ENCODE data around the gene SLC29A3.

SLC29A3 gene

DNA sequence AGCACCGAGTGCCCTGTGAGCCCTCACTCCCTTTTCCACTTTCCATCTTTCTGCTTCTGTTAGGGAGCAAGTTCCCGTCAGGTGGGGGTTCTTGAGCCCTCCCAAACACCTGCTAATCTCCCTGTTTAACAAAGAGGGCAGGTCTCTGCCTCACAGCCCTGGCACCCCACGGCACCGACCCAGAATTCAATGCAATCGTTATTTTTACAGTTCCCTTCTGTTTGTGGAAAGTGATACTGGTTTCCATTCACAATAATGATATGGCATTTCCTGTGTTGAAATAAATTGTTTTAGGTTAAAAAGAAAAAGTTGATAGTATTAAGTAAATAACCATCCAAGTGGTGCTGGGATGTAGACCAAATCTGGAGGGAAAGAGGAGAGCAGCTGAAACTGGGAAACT is 38.8 kb upstream of the SLC29A3 start:
- TF ChIP-seq, protein P1, sequence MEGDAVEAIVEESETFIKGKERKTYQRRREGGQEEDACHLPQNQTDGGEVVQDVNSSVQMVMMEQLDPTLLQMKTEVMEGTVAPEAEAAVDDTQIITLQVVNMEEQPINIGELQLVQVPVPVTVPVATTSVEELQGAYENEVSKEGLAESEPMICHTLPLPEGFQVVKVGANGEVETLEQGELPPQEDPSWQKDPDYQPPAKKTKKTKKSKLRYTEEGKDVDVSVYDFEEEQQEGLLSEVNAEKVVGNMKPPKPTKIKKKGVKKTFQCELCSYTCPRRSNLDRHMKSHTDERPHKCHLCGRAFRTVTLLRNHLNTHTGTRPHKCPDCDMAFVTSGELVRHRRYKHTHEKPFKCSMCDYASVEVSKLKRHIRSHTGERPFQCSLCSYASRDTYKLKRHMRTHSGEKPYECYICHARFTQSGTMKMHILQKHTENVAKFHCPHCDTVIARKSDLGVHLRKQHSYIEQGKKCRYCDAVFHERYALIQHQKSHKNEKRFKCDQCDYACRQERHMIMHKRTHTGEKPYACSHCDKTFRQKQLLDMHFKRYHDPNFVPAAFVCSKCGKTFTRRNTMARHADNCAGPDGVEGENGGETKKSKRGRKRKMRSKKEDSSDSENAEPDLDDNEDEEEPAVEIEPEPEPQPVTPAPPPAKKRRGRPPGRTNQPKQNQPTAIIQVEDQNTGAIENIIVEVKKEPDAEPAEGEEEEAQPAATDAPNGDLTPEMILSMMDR (IDR thresholded peaks at IDR 0.05; ENCODE audit: low read depth, low read length), result no peak
- no peak for DNase-seq (ENCODE audit: extremely low read depth, low read depth)

DNA sequence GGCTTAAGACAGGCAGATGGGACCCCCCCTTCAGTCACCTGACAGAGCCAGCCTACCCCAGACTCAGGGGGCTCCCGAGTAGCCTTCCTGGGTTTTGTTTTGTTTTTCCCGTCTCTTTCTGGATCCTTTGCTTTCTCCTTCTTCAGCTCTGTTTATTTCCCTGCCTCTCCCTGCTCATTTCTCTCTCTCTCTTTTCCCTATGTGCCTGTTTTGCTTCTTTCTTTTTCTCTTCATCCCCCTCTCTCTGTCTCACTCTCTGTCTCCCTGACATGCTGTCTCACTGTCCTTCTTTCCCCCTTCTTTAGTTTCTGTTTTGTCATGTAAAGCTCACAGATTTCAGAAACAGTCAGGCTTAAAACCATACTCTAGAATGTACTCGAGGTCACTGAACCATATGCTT is 38.2 kb upstream of the SLC29A3 start:
- no peak for DNase-seq (ENCODE audit: extremely low read depth, low read depth)
- TF ChIP-seq, protein P1 (IDR thresholded peaks at IDR 0.05; ENCODE audit: low read depth, low read length), result no peak

DNA sequence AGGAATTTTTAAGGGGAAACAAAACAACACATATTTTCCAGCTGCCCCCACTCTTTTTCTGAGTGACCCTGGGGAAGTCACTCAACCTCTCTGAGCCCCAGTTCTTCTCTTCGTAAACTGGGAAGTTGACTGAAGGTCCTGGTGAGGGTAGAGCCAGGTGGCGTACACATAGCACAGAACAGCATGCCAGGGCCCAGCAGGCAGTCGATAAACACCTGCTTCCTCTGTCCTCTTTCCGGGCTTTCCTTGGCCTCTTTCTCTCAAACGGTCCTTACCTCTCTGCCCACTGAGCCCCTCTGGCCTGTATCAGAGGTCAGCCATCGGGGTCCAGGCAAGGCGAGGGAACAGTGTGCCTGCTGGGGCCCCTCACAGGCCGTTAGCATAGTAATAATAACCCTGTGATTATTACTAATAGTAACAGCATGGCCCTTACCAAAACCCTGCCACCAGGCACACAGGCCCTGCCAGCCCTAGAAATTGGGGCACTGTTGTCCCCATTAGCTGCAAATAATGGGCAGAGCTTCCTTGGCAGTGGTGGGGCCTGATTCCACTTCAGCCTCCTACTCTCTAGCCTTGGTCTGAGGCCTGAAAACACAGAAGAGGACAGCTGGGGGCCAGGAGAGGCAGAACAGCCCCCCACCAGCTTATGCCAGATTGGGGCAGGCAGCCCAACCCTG is 37.3 kb upstream of the SLC29A3 start:
- TF ChIP-seq, protein P1 (IDR thresholded peaks at IDR 0.05; ENCODE audit: low read depth, low read length), result no peak

DNA sequence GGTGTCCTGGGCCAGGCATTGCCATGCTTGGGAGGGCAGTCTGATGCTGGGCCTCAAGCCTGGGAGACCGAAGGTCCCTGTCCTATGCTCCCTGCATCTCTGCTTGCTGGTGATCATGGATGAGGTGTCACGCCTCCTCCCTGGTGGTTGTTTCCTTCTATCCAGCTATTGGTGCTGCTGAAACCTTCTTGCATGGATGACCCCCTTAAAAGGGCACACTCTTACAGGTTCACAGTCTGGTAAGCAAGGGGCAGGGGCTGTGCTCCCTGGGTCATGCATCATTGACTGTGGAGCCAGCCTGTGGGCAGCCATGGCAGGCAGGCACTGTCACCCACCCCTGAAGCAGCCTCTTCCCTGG is 36.8 kb upstream of the SLC29A3 start:
- no peak for DNase-seq (ENCODE audit: extremely low read depth, low read depth)
- TF ChIP-seq, protein P1 (IDR thresholded peaks at IDR 0.05; ENCODE audit: low read depth, low read length), result no peak

More for the DNA sequence above, 37.3 kb upstream of the SLC29A3 start:
- DNase-seq (ENCODE audit: extremely low read depth, low read depth), result no peak

DNA sequence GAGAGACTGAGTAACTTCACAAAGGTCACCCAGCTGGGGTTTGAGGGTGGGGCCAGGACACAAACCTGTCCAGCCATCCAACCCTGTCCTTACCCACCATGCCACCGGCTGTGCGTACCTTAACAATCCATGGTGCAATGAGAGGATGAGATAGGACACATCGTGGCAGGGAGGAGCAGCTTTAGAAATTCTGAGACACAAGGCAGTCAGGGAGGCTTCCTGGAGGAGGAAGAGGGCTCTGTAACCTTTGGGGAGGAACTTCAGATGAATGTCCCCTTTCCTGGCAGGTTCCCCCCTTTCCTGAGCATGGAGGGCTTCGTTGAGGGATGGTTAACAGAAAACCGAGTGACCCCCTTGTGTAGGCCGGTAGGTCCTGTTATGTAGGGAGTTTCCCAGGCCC is 35.6 kb upstream of the SLC29A3 start:
- DNase-seq (ENCODE audit: extremely low read depth, low read depth), result no peak
- TF ChIP-seq, protein P1 (IDR thresholded peaks at IDR 0.05; ENCODE audit: low read depth, low read length), result no peak

DNA sequence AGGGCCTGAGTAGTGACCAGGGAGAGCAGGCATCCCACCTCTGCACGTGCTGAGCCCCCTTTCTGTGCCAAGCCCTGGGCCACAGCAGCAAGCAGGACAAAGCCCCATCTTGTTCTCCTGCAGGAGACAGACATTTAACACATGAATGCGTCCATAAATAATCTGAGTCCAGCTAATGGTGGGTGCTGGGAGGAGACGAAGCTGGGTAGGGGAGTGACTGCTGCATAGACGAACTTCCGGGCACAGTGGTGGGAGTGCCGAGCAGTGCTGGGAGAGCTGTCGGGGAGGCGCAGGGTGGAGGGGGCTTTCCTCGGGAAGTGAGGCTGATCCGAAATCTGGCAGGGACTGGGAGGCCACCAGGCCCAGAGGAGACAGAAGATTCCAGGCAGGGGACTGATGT is 35.2 kb upstream of the SLC29A3 start:
- TF ChIP-seq, protein P1 (IDR thresholded peaks at IDR 0.05; ENCODE audit: low read depth, low read length), result no peak
- DNase-seq (ENCODE audit: extremely low read depth, low read depth), result no peak

DNA sequence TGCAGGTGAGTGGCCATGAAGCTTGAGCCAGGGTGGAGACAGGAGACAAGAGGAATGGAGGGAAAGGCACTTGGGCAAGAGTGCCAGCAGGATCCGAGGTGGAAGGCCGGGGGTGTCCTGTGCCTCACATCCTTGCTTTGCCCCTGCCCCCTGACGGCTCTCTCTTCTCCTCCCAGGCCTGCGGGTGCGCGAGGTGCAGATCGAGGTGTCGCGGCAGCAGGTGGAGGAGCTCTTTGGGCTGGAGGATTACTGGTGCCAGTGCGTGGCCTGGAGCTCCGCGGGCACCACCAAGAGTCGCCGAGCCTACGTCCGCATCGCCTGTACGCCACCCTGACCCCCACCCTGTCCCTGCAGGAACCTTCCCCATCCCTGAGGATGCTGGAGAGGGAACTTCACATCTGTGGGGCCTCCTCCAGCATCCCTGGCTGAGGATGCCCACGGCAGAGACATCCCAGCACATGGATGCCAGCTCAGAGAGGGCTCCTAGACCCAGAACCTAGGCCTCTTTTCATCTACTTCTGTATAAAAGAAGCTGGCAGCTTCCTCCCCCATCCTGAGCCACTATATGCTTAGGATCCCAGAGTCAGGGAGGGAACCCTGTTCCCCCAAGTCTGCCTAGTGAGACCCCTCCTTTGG is 34.4 kb upstream of the SLC29A3 start:
- no peak for DNase-seq (ENCODE audit: extremely low read depth, low read depth)
- TF ChIP-seq, protein P1 (IDR thresholded peaks at IDR 0.05; ENCODE audit: low read depth, low read length), result no peak

Data from AG09319 (cell line).